Caco-2 (cell line): ENCODE results near the gene PTS. TPM values are rescaled to one million over a fixed set of nuclear protein-coding genes. Genes with fewer than 3 reads are reported as not detected.

Experiments used
- BruUV-seq: library from RNA; stranded (reverse); fragments of 400-500 nt; replicated peaks from 2 replicates; lab custom pipeline; 2021; lab: Mats Ljungman, UMichigan
- CTCF ChIA-PET: fragments of 300-600 bp; sonication (Branson Sonifier 250); formaldehyde crosslinking; loops from one replicate; lab custom pipeline; 2022; ENCODE audit warnings: antibody characterized with exemption; lab: Charles Lee
- POLR2A ChIA-PET: fragments of 300-600 bp; sonication (Branson Sonifier 250); formaldehyde crosslinking; loops from one replicate; lab custom pipeline; 2022; ENCODE audit warnings: antibody characterized with exemption; lab: Charles Lee
- DNase-seq, 2 experiments: peaks; one replicate each; pipeline versions ENCODE4 v3.0.0 to v3.0.0-alpha.2; 2020 to 2022
- H3K27me3 ChIP-seq: replicated peaks from 2 replicates; pipeline ENCODE4 v1.6.0; 2011; ENCODE audit warnings: low read length; ENCODE audit not compliant: control insufficient read depth, insufficient read depth
- H3K36me3 ChIP-seq: 2 replicates; pipeline ENCODE4 v1.5.1; 2011; ENCODE audit warnings: low read length; ENCODE audit not compliant: control insufficient read depth, insufficient read depth
- H3K4me1 ChIP-seq: fragments of 250-450 bp; sonication (Bioruptor Pico); 2 replicates; pipeline ENCODE4 v1.5.1; 2020; ENCODE audit warnings: mild to moderate bottlenecking
- H3K4me3 ChIP-seq: 2 replicates; pipeline ENCODE4 v1.5.1; 2011; ENCODE audit warnings: low read depth, mild to moderate bottlenecking, control low read depth, low read length
- H3K9me3 ChIP-seq: fragments of 250-450 bp; sonication (Bioruptor Pico); 2 replicates; pipeline ENCODE4 v1.5.1; 2020; ENCODE audit warnings: mild to moderate bottlenecking, moderate library complexity
- H3K27ac Mint-ChIP-seq: one replicate; pipeline ENCODE4 v1.8.0; 2022; ENCODE audit warnings: mixed read lengths; ENCODE audit not compliant: unreplicated experiment
- H3K27me3 Mint-ChIP-seq: one replicate; pipeline ENCODE4 v1.8.0; 2022; ENCODE audit warnings: mixed read lengths; ENCODE audit not compliant: insufficient read depth, unreplicated experiment
- H3K36me3 Mint-ChIP-seq: one replicate; pipeline ENCODE4 v1.8.0; 2022; ENCODE audit warnings: mild to moderate bottlenecking, mixed read lengths; ENCODE audit not compliant: insufficient read depth, unreplicated experiment
- H3K4me1 Mint-ChIP-seq: one replicate; pipeline ENCODE4 v1.8.0; 2022; ENCODE audit warnings: low read depth, mixed read lengths; ENCODE audit not compliant: unreplicated experiment
- H3K4me3 Mint-ChIP-seq: one replicate; pipeline ENCODE4 v1.8.0; 2022; ENCODE audit warnings: mild to moderate bottlenecking, moderate library complexity, mixed read lengths; ENCODE audit not compliant: unreplicated experiment
- H3K9me3 Mint-ChIP-seq: one replicate; pipeline ENCODE4 v1.8.0; 2022; ENCODE audit warnings: mixed read lengths; ENCODE audit not compliant: unreplicated experiment
- CTCF ChIP-seq, 2 experiments: fragments of 200-600 bp in 1 of 2; IDR thresholded peaks; 1 replicate in 1 of 2; 2 replicates in 1 of 2; pipeline versions ENCODE4 v1.5.1 to v1.8.0; 2011 to 2022; ENCODE audit warnings: antibody characterized with exemption in 1 of 2, control low read depth in 1 of 2, inconsistent platforms in 1 of 2, low read depth in 1 of 2, low read length in 1 of 2, mild to moderate bottlenecking in 1 of 2, moderate library complexity in 1 of 2; ENCODE audit not compliant: insufficient read depth in 1 of 2, severe bottlenecking in 1 of 2, unreplicated experiment in 1 of 2
- intact Hi-C: fragments of 100-400 bp; cut with micrococcal nuclease; formaldehyde crosslinking; loops from one replicate; pipeline ENCODE4 v1.10.0; 2022; ENCODE audit not compliant: unreplicated experiment
- total RNA-seq: library from RNA; stranded (reverse); gene quantifications from 2 replicates; pipeline ENCODE4 v1.2.3, GENCODE V29; 2022

Gene PTS
- total RNA-seq, 1 experiment from 2014 or later, result 78.0 TPM

DNA sequence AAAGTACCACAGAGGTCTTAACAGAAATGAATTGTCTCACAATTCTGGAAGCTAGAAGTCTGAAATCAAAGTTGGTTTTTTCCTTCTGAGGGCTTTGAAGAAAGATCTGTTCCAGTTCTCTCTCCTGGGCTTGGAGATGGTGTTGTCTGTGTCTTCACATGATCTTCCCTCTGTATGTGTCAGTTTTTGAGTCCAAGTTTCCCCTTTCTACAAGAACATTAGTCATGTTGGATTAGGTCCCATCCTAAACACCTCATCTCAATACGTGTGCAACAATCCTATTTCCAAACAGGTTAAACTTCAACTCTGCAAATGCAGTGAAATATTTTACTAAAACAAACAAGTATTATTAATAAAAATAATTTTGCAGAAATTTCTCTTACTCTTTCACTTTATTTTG is 3.1 kb upstream of the PTS start:
- no TSS peak for BruUV-seq
- CTCF ChIA-PET, result interaction anchor here (7.1 kb wide), 1 partner anchor 57 kb away, joined by 139 read pairs; no protein-coding TSS in a partner anchor
- H3K4me1 Mint-ChIP-seq, result peaks cover 21% of the 10 kb centered on the region

GRCh38 chr11:112223754-112224532 is 2.3 kb upstream of the PTS start:
- H3K4me3 Mint-ChIP-seq, result no peak overlapping the region
- BruUV-seq, result no TSS peak
- H3K27me3 Mint-ChIP-seq, result no peaks in the 10 kb centered on the region
- H3K27ac Mint-ChIP-seq, result no peak overlapping the region
- H3K4me3 ChIP-seq, result no peak overlapping the region
- no peaks in the 10 kb centered on the region for H3K27me3 ChIP-seq
- no peaks in the 10 kb centered on the region for H3K36me3 ChIP-seq
- no peak for TF ChIP-seq CTCF (IDR thresholded peaks at IDR 0.05; ENCODE audit: insufficient read depth in 1 of 2, low read depth in 1 of 2, low read length in 1 of 2, severe bottlenecking in 1 of 2, unreplicated experiment in 1 of 2)
- intact Hi-C loops, result no loop called here
- H3K4me1 Mint-ChIP-seq, result peaks cover 24% of the 10 kb centered on the region
- ChIA-PET CTCF (interaction anchor here (7.1 kb wide), 1 partner anchor 56 kb away, joined by 139 read pairs; no protein-coding TSS in a partner anchor), POLR2A (no interaction called here)
- DNase-seq, result no peak
- H3K36me3 Mint-ChIP-seq, result peaks cover 30% of the 10 kb centered on the region
- peaks cover 37% of the 10 kb centered on the region for H3K4me1 ChIP-seq
- H3K9me3 ChIP-seq, result no peaks in the 10 kb centered on the region
- H3K9me3 Mint-ChIP-seq, result no peaks in the 10 kb centered on the region

More for the DNA sequence above, 3.1 kb upstream of the PTS start:
- no peak overlapping the region for H3K4me3 ChIP-seq
- Mint-ChIP-seq H3K9me3 (no peaks in the 10 kb centered on the region), H3K36me3 (peaks cover 21% of the 10 kb centered on the region), H3K27me3 (no peaks in the 10 kb centered on the region), H3K4me3 (no peak overlapping the region), H3K27ac (no peak overlapping the region)
- H3K9me3 ChIP-seq, result no peaks in the 10 kb centered on the region
- no peak for TF ChIP-seq CTCF (IDR thresholded peaks at IDR 0.05; ENCODE audit: insufficient read depth in 1 of 2, low read depth in 1 of 2, low read length in 1 of 2, severe bottlenecking in 1 of 2, unreplicated experiment in 1 of 2)
- no peaks in the 10 kb centered on the region for H3K27me3 ChIP-seq
- intact Hi-C loops, result no loop called here
- no peaks in the 10 kb centered on the region for H3K36me3 ChIP-seq
- POLR2A ChIA-PET, result no interaction called here
- no peak for DNase-seq
- peaks cover 37% of the 10 kb centered on the region for H3K4me1 ChIP-seq

- peaks cover 24% of the 10 kb centered on the region for H3K4me1 Mint-ChIP-seq
- peak overlapping the region; percentile 98 for H3K27ac Mint-ChIP-seq
- peaks cover 3% of the 10 kb centered on the region; the same call in 1 of the 2 replicates for H3K36me3 ChIP-seq
- H3K27me3 ChIP-seq, result no peaks in the 10 kb centered on the region
- no peak for TF ChIP-seq CTCF (IDR thresholded peaks at IDR 0.05; ENCODE audit: insufficient read depth in 1 of 2, low read depth in 1 of 2, low read length in 1 of 2, severe bottlenecking in 1 of 2, unreplicated experiment in 1 of 2)
- H3K27me3 Mint-ChIP-seq, result no peaks in the 10 kb centered on the region
- no peaks in the 10 kb centered on the region for H3K9me3 ChIP-seq
- H3K9me3 Mint-ChIP-seq, result no peaks in the 10 kb centered on the region
- peaks cover 47% of the 10 kb centered on the region for H3K36me3 Mint-ChIP-seq
- ChIA-PET CTCF (interaction anchor here (0.6 to 2.1 kb wide), 2 partner anchors 55 to 1665 kb away, joined by 4 to 15 read pairs; no protein-coding TSS in a partner anchor), POLR2A (interaction anchor here (0.6 to 1.0 kb wide), 2 partner anchors 45 to 54 kb away, joined by 4 to 6 read pairs; no protein-coding TSS in a partner anchor)
- intact Hi-C loops, result loop anchor here (1.0 kb wide), 3 partner anchors 16 to 55 kb away; no protein-coding TSS in a partner anchor
- peak overlapping the region; percentile 98 for H3K4me3 Mint-ChIP-seq
- BruUV-seq, result TSS peak; percentile 90
- peaks cover 34% of the 10 kb centered on the region for H3K4me1 ChIP-seq
- DNase-seq, result no peak
- H3K4me3 ChIP-seq, result peak overlapping the region; percentile 63
Measured at GRCh38 chr11:112225753-112226061, 521 bp upstream of the PTS start.
